IgD-negative memory B cell (primary cell): ENCODE measurements around the gene GLMN. TPM values are rescaled to one million over a fixed set of nuclear protein-coding genes. Genes with fewer than 3 reads are reported as not detected.

ENCODE experiments used
- H3K27ac Mint-ChIP-seq, 3 donors: one replicate each; pipeline ENCODE4 v1.8.0; 2020 to 2022; ENCODE audit warnings: mild to moderate bottlenecking in 3 of 3, mixed read lengths in 3 of 3, moderate library complexity in 1 of 3
- H3K27me3 Mint-ChIP-seq: one replicate; pipeline ENCODE4 v1.8.0; 2021; ENCODE audit warnings: mixed read lengths
- H3K36me3 Mint-ChIP-seq: one replicate; pipeline ENCODE4 v1.8.0; 2020; ENCODE audit warnings: mild to moderate bottlenecking, mixed read lengths
- H3K4me1 Mint-ChIP-seq, 3 donors: one replicate each; pipeline ENCODE4 v1.8.0; 2020 to 2022; ENCODE audit warnings: mixed read lengths in 3 of 3, mild to moderate bottlenecking in 1 of 3
- H3K4me3 Mint-ChIP-seq, 4 donors: one replicate each; pipeline ENCODE4 v1.8.0; 2020 to 2022; ENCODE audit warnings: mild to moderate bottlenecking in 4 of 4, mixed read lengths in 4 of 4, moderate library complexity in 3 of 4
- H3K9me3 Mint-ChIP-seq, 3 donors: one replicate each; pipeline ENCODE4 v1.8.0; 2020 to 2021; ENCODE audit warnings: mixed read lengths in 3 of 3, mild to moderate bottlenecking in 1 of 3
- polyA plus RNA-seq: library from polyadenylated mRNA; unstranded; fragments of 300-500 nt; fragmentation: Illumina TruSeq; gene quantifications from one replicate; pipeline ENCODE4 v1.2.3, GENCODE V29; 2021

The GLMN gene
- polyA plus RNA-seq: 7.5 TPM

GRCh38 chr1:92298573-92299476 lies at the start of gene GLMN, which contains the start of gene RPAP2:
TSS of gene GLMN (minus strand) at chr1:92298987. CDS start at chr1:92297999, 988 bp downstream.
TSS of gene RPAP2 (plus strand) at chr1:92299059. CDS start at chr1:92299074, 15 bp downstream.
- peaks cover 9% of the 10 kb centered on the region for H3K36me3 Mint-ChIP-seq
- peak within 1 kb of the TSS; percentile 85 to 99 (median 93) for H3K27ac Mint-ChIP-seq
- no peaks in the 10 kb centered on the region for H3K9me3 Mint-ChIP-seq
- peaks cover 9 to 21% (median 15%) of the 10 kb centered on the region in 3 donors for H3K4me1 Mint-ChIP-seq
- no peaks in the 10 kb centered on the region for H3K27me3 Mint-ChIP-seq
- peak within 1 kb of the TSS; percentile 93 to 99 (median 99) for H3K4me3 Mint-ChIP-seq

- H3K36me3 Mint-ChIP-seq: peaks cover 15% of the 10 kb centered on the region
- peaks cover 0 to 7% (median 3%) of the 10 kb centered on the region in 3 donors for H3K9me3 Mint-ChIP-seq
- no peaks in the 10 kb centered on the region for H3K4me1 Mint-ChIP-seq
- no peak overlapping the region for H3K4me3 Mint-ChIP-seq
- no peaks in the 10 kb centered on the region for H3K27me3 Mint-ChIP-seq
- peak overlapping the region in 1 of 3 donors; percentile 77 for H3K27ac Mint-ChIP-seq
These were observed 48.3 kb upstream of the GLMN start for GRCh38 chr1:92346866-92347640.

GRCh38 chr1:92343061-92343460 lies 44.3 kb upstream of the GLMN start:
- Mint-ChIP-seq H3K4me1 (no peaks in the 10 kb centered on the region), H3K27ac (no peak overlapping the region), H3K9me3 (no peaks in the 10 kb centered on the region), H3K36me3 (peaks cover 9% of the 10 kb centered on the region), H3K27me3 (no peaks in the 10 kb centered on the region), H3K4me3 (no peak overlapping the region)

DNA sequence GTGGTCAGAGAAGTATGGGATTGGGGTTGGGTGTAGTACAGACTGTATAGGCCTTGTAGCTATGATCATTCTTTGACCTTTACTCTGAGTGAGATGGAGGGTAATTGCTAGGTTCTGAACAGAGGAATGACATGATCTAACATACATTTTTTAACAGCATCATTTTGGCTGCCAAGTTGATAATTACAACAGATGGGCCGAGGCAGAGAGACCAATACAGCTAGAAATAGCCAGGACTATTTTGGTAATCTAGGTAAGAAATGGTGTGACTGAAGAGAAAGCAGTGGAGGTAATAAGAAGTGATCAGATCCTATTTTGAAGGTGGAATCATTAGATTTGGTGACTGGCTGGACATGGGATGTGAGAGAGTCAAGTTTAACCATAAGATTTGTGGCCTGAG lies 43.6 kb upstream of the GLMN start:
- Mint-ChIP-seq H3K9me3 (no peaks in the 10 kb centered on the region), H3K36me3 (peaks cover 8% of the 10 kb centered on the region), H3K27ac (no peak overlapping the region), H3K4me1 (no peaks in the 10 kb centered on the region), H3K27me3 (no peaks in the 10 kb centered on the region), H3K4me3 (no peak overlapping the region)

GRCh38 chr1:92340154-92340553 lies 41.4 kb upstream of the GLMN start:
- Mint-ChIP-seq H3K4me1 (no peaks in the 10 kb centered on the region), H3K27ac (no peak overlapping the region), H3K36me3 (peaks cover 13% of the 10 kb centered on the region), H3K27me3 (no peaks in the 10 kb centered on the region), H3K9me3 (no peaks in the 10 kb centered on the region), H3K4me3 (no peak overlapping the region)

GRCh38 chr1:92333668-92334067 lies 34.9 kb upstream of the GLMN start:
- H3K36me3 Mint-ChIP-seq: peaks cover 20% of the 10 kb centered on the region
- no peaks in the 10 kb centered on the region for H3K4me1 Mint-ChIP-seq
- peaks cover 0 to 1% (median 0%) of the 10 kb centered on the region in 3 donors for H3K9me3 Mint-ChIP-seq
- no peak overlapping the region for H3K4me3 Mint-ChIP-seq
- no peaks in the 10 kb centered on the region for H3K27me3 Mint-ChIP-seq
- H3K27ac Mint-ChIP-seq: no peak overlapping the region

DNA sequence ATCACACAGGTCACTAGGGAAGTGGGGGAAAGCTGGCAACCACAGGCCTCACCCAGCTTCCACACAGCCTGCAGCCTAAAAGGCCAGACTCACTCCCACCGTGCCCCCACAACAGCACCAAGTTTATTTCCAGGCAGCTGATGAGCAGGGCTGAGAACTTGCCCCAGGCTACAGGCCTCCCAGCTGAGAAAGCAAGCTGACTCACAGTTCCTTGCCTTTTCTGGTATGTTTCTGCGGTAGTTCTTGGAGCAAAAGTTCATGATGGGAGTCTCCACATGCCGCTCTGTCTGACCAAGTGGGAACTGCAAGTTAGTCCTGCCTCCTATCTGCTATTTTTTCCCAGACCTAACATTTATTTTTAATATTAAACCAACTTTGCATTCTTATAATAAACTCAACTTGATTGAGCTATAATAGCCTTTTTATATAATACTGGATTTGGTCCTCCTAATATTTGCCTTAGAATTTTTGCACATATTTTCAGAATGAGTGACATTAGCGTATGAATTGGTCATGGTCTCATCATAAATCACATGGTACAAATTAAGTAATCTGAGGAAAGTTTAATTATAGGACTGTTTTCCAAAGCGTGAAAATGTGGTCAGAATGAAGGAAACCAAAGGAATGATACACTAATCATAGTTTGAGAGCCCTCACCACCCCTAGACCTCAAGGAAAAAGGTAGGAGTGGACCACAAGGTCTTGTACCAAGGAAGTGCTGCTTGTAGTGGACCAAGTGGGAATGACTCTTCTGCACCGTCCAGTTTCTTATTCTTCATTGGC lies 30.8 kb upstream of the GLMN start:
- Mint-ChIP-seq H3K36me3 (peaks cover 36% of the 10 kb centered on the region), H3K9me3 (peaks cover 5 to 16% (median 12%) of the 10 kb centered on the region in 3 donors), H3K27me3 (no peaks in the 10 kb centered on the region), H3K4me3 (no peak overlapping the region), H3K4me1 (no peaks in the 10 kb centered on the region), H3K27ac (peak overlapping the region in 1 of 3 donors; percentile 53)

DNA sequence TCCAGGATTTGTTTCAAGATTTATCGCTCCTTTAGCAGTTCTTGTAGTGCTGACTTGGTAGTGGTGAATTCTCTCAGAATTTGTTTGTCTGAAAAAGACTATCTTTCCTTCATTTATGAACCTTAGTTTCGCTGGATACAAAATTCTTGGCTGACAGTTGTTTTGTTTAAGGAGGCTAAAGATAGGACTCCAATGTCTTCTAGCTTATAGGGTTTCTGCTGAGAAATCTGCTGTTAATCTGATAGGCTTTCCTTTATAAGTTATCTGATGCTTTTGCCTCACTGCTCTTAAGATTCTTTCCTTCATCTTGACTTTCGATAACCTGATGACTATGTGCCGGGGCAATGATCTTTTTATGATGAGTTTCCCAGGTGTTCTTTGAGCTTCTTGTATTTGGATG lies 29.0 kb upstream of the GLMN start:
- Mint-ChIP-seq H3K36me3 (peaks cover 37% of the 10 kb centered on the region), H3K27me3 (no peaks in the 10 kb centered on the region), H3K9me3 (peaks cover 5 to 16% (median 12%) of the 10 kb centered on the region in 3 donors), H3K4me1 (no peaks in the 10 kb centered on the region), H3K4me3 (no peak overlapping the region), H3K27ac (no peak overlapping the region)

- H3K36me3 Mint-ChIP-seq: peaks cover 37% of the 10 kb centered on the region
- peaks cover 5 to 16% (median 12%) of the 10 kb centered on the region in 3 donors for H3K9me3 Mint-ChIP-seq
- H3K4me3 Mint-ChIP-seq: peak overlapping the region in 1 of 4 donors; percentile 13
- H3K27ac Mint-ChIP-seq: no peak overlapping the region
- no peaks in the 10 kb centered on the region for H3K27me3 Mint-ChIP-seq
- H3K4me1 Mint-ChIP-seq: no peaks in the 10 kb centered on the region
These were observed 27.9 kb upstream of the GLMN start for GRCh38 chr1:92326681-92327080.

GRCh38 chr1:92324784-92325183 lies 26.0 kb upstream of the GLMN start:
- Mint-ChIP-seq H3K36me3 (peaks cover 33% of the 10 kb centered on the region), H3K27me3 (no peaks in the 10 kb centered on the region), H3K9me3 (peaks cover 5 to 16% (median 12%) of the 10 kb centered on the region in 3 donors), H3K27ac (no peak overlapping the region), H3K4me3 (peak overlapping the region in 1 of 4 donors; percentile 17), H3K4me1 (no peaks in the 10 kb centered on the region)

DNA sequence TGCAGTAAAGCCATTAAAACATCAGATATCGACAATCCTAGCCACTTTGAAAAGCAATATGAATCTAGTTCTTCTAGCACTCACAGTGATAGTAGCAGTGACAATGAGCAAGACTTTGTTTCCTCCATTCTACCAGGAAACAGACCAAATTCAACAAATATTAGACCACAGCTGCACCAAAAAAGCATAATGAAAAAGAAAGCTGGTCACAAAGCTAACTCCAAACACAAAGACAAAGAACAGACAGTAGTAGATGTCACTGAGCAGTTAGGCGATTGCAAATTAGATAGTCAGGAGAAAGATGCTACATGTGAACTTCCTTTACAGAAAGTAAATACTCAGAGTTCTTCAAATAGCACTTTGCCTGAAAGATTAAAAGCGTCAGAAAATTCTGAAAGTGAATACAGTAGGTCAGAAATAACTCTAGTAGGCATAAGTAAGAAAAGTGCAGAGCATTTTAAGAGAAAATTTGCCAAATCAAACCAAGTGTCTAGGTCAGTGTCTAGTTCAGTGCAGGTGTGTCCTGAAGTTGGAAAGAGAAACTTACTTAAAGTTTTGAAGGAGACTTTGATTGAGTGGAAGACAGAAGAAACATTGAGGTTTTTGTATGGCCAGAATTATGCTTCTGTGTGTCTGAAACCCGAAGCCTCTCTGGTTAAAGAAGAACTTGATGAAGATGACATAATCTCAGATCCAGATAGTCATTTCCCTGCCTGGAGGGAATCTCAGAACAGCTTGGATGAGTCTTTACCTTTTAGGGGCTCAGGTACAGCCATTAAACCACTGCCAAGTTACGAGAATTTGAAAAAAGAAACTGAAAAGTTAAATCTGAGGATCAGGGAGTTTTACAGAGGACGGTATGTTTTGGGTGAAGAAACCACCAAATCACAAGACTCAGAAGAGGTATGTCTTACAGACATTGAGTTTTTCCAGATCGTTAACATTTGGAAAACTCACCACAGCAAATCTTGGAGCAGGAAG lies 25.0 kb upstream of the GLMN start:
- no peaks in the 10 kb centered on the region for H3K4me1 Mint-ChIP-seq
- peaks cover 5 to 16% (median 12%) of the 10 kb centered on the region in 3 donors for H3K9me3 Mint-ChIP-seq
- H3K36me3 Mint-ChIP-seq: peaks cover 34% of the 10 kb centered on the region
- H3K4me3 Mint-ChIP-seq: no peak overlapping the region
- H3K27me3 Mint-ChIP-seq: no peaks in the 10 kb centered on the region
- H3K27ac Mint-ChIP-seq: peak overlapping the region in 1 of 3 donors; percentile 42

GRCh38 chr1:92317836-92318493 lies 19.2 kb upstream of the GLMN start:
- no peaks in the 10 kb centered on the region for H3K4me1 Mint-ChIP-seq

More at GRCh38 chr1:92317836-92318493, 19.2 kb upstream of the GLMN start:
- no peak overlapping the region for H3K27ac Mint-ChIP-seq
- no peak overlapping the region for H3K4me3 Mint-ChIP-seq
- H3K27me3 Mint-ChIP-seq: no peaks in the 10 kb centered on the region
- no peaks in the 10 kb centered on the region for H3K9me3 Mint-ChIP-seq
- peaks cover 9% of the 10 kb centered on the region for H3K36me3 Mint-ChIP-seq
